Hypothalamus (tissue), 51 donors: ENCODE data around the gene GPRC5D.

Experiments
- DNase-seq, 51 donors: peaks; one replicate each; lab custom pipeline; 2025; lab: John Stamatoyannopoulos, UW

Gene GPRC5D

DNA sequence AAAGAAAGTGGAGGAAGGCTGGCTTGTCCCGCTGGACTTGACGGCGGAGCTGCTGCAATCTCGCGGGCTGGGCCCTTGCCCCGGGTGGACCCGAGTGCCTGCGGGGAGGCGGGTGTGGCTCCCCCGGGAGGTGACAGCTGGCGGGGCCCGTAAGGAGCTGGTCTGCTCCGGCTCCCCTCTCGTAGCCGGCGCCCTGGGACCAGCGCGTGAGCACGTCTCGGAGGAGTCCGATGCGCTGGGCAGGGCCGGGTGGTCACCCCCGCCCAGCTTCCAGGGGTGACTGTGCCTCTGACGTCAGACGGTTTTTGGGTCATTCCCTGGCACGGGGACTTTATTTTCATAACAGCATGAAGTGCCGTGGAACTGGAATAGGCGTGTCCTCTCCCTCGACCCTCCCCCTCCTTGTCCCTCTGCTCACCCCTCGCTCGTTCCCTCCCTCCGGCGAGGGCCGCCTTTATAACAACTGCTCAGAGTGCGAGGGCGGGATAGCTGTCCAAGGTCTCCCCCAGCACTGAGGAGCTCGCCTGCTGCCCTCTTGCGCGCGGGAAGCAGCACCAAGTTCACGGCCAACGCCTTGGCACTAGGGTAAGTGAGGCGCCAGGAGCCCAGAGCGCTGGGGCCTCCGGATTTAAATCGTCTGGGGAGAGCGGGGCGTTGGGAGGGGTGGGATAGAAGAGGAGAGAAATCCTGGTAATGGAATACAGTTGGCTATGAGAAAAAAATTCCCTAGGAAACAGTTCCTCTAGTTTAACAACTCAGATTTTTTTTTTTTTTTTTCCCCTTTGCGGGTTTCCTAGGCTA, 60.7 kb downstream of the GPRC5D start, which contains the start of gene GPRC5A:
TSS of gene GPRC5A (plus strand) at position 483 of the 801 bp plus-strand sequence. CDS start 16,688 bp downstream, outside the sequence.
- peak in 26 of 51 donors; percentile 4 to 70 (median 20) for DNase-seq
